Osteoblast (primary cell): ENCODE measurements around the gene GALNT10. TPM values are rescaled to one million over a fixed set of nuclear protein-coding genes. Genes with fewer than 3 reads are reported as not detected.

Source experiments
- DNase-seq: peaks from one replicate; pipeline ENCODE4 v3.0.0; 2011; ENCODE audit warnings: low spot score, mixed read lengths; ENCODE audit not compliant: insufficient read length; ENCODE audit errors: missing footprints
- H2AFZ ChIP-seq: 2 replicates; pipeline ENCODE4 v1.6.0; 2011; ENCODE audit warnings: mild to moderate bottlenecking, low read length
- H3K27ac ChIP-seq: 2 replicates; pipeline ENCODE4 v1.5.1; 2011; ENCODE audit warnings: mild to moderate bottlenecking, low read depth, low read length, moderate library complexity
- H3K27me3 ChIP-seq: 2 replicates; pipeline ENCODE4 v1.6.0; 2012; ENCODE audit warnings: mild to moderate bottlenecking, control low read depth, inconsistent platforms, low read length, moderate library complexity; ENCODE audit not compliant: insufficient read depth
- H3K36me3 ChIP-seq: 2 replicates; pipeline ENCODE4 v1.5.1; 2011; ENCODE audit warnings: mild to moderate bottlenecking, low read length, control low read depth, moderate library complexity; ENCODE audit not compliant: insufficient read depth
- H3K4me1 ChIP-seq: 2 replicates; pipeline ENCODE4 v1.5.1; 2011; ENCODE audit warnings: mild to moderate bottlenecking, low read length, control low read depth, moderate library complexity; ENCODE audit not compliant: insufficient read depth
- H3K4me2 ChIP-seq: 2 replicates; pipeline ENCODE4 v1.6.0; 2011; ENCODE audit warnings: mild to moderate bottlenecking, low read length; ENCODE audit not compliant: insufficient read depth
- H3K4me3 ChIP-seq: fragments of 200-600 bp; sonication (generic); 3 replicates; pipeline ENCODE4 v1.5.1; 2012; ENCODE audit warnings: mild to moderate bottlenecking, low read length, inconsistent platforms; ENCODE audit not compliant: insufficient read depth
- H3K79me2 ChIP-seq: 2 replicates; pipeline ENCODE4 v1.6.0; 2012; ENCODE audit warnings: mild to moderate bottlenecking, low read length, control low read depth, inconsistent platforms; ENCODE audit not compliant: insufficient read depth
- H3K9me3 ChIP-seq: 2 replicates; pipeline ENCODE4 v1.5.1; 2011; ENCODE audit warnings: low read depth, low read length, control low read depth
- H4K20me1 ChIP-seq: 2 replicates; pipeline ENCODE4 v1.6.0; 2012; ENCODE audit warnings: mild to moderate bottlenecking, low read length, control low read depth; ENCODE audit not compliant: insufficient read depth
- CTCF ChIP-seq: IDR thresholded peaks from 2 replicates; pipeline ENCODE4 v1.5.1; 2011; ENCODE audit warnings: mild to moderate bottlenecking, low read depth, low read length, moderate library complexity; ENCODE audit errors: extremely low read depth
- total RNA-seq: library from RNA; depleted of rRNA; stranded (reverse); fragments of >200 nt; gene quantifications from 2 replicates; pipeline ENCODE4 v1.2.3, GENCODE V29; 2012

Gene GALNT10
- total RNA-seq, 1 donor: 62.2 TPM

GRCh38 chr5:154296525-154297159, 106.1 kb downstream of the GALNT10 start:
- H3K36me3 ChIP-seq: peaks cover 60% of the 10 kb centered on the region
- no peak overlapping the region for H3K27ac ChIP-seq
- H2AFZ ChIP-seq: no peak overlapping the region
- H3K79me2 ChIP-seq: peaks cover 8% of the 10 kb centered on the region
- H4K20me1 ChIP-seq: peaks cover 4% of the 10 kb centered on the region
- no peaks in the 10 kb centered on the region for H3K4me1 ChIP-seq
- H3K9me3 ChIP-seq: no peaks in the 10 kb centered on the region
- no peak overlapping the region for H3K4me2 ChIP-seq
- no peaks in the 10 kb centered on the region for H3K27me3 ChIP-seq
- TF ChIP-seq CTCF: no peak
- no peak for DNase-seq
- H3K4me3 ChIP-seq: no peak overlapping the region

DNA sequence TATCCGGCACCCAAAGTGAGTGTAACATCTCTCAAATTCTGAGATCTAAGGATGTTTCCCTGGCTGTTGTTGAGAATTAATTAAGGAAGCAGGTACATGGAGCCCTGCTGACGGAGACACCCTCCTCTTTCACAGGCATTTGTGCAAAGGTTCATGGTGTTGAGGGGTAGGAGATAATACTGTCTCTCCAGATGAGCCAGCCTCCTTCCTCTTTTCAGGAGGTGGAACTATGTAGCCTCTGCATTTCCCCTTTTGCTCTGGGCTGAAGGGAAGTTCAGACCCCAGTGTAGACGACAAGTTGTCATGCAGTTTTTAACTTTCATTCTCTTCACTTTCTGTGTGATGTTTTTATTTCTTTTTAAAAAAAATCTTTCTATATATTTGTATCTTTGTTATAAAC, 107.5 kb downstream of the GALNT10 start:
- Histone ChIP-seq H3K27me3 (no peaks in the 10 kb centered on the region), H4K20me1 (peaks cover 4% of the 10 kb centered on the region), H3K79me2 (peaks cover 4% of the 10 kb centered on the region), H3K4me3 (no peak overlapping the region), H3K4me1 (no peaks in the 10 kb centered on the region), H3K36me3 (peaks cover 64% of the 10 kb centered on the region), H3K9me3 (no peaks in the 10 kb centered on the region), H3K4me2 (no peak overlapping the region), H3K27ac (no peak overlapping the region), H2AFZ (no peak overlapping the region)
- TF ChIP-seq CTCF: no peak
- no peak for DNase-seq

DNA sequence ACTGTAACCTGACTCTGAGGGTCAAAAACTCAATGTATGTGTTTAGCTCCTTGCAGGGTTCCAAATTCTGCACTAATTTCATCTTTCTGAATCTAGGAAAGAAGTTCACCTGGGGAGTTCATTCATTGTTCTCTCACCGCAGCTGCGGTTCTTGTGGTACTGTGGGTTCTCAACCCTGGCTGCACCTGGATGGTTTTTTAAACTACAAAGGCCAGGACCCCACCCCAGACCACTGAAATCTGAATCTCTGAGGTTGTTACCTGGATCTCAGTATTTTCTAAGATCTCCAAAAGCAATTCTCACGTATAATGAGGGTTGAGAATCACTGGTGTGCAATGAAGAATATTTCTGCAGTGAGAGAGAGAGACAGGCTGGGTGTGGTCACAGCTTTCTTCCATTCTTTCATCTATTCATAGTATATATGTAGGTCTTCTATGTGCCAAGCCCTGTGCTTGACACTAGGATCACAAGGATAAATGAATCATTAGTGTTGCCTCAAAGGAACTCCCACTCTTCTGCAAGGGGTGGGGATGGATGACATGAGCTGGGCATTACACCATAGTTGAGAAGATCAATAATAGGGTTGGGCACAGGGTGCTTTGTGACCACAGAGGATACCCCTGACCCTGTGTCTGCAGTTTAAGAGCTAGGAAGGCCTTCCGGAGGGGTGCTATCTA, 109.8 kb downstream of the GALNT10 start:
- peaks cover 58% of the 10 kb centered on the region for H3K36me3 ChIP-seq
- no peaks in the 10 kb centered on the region for H3K4me1 ChIP-seq

More for the DNA sequence above, 109.8 kb downstream of the GALNT10 start:
- TF ChIP-seq CTCF: no peak
- Histone ChIP-seq H3K79me2 (no peaks in the 10 kb centered on the region), H2AFZ (no peak overlapping the region), H3K9me3 (no peaks in the 10 kb centered on the region), H4K20me1 (no peaks in the 10 kb centered on the region), H3K27me3 (no peaks in the 10 kb centered on the region), H3K4me3 (no peak overlapping the region), H3K27ac (no peak overlapping the region), H3K4me2 (no peak overlapping the region)
- DNase-seq: no peak
